Endodermal cell (in vitro differentiated cells): ENCODE results near the gene CASP8. TPM values are rescaled to one million over a fixed set of nuclear protein-coding genes. Genes with fewer than 3 reads are reported as not detected.
"Not testable (repeated sequence)": the region's sequence is repeated elsewhere in the genome, so short reads cannot be mapped to it uniquely, and the experiment has no call there.

Experiments
- DNase-seq: peaks from one replicate; pipeline ENCODE4 v3.0.0-alpha.2; 2017
- H3K27ac ChIP-seq: 2 replicates; pipeline ENCODE4 v1.5.1; 2013; ENCODE audit warnings: mild to moderate bottlenecking, low read depth, low read length, moderate library complexity
- H3K27me3 ChIP-seq: 2 replicates; pipeline ENCODE4 v1.6.1; 2013; ENCODE audit warnings: mild to moderate bottlenecking, low read length, moderate library complexity; ENCODE audit not compliant: insufficient read depth, control insufficient read depth, poor library complexity, severe bottlenecking
- H3K36me3 ChIP-seq: 2 replicates; pipeline ENCODE4 v1.7.0; 2013; ENCODE audit warnings: mild to moderate bottlenecking, low read length, moderate library complexity; ENCODE audit not compliant: control insufficient read depth, insufficient read depth
- H3K4me1 ChIP-seq: one replicate; pipeline ENCODE4 v1.7.0; 2013; ENCODE audit warnings: low read length; ENCODE audit not compliant: control insufficient read depth, insufficient read depth
- H3K4me3 ChIP-seq: 2 replicates; pipeline ENCODE4 v1.5.1; 2013; ENCODE audit warnings: mild to moderate bottlenecking, low read length, moderate library complexity
- H3K9ac ChIP-seq: 2 replicates; pipeline ENCODE4 v1.6.1; 2013; ENCODE audit warnings: mild to moderate bottlenecking, low read length, moderate library complexity; ENCODE audit not compliant: poor library complexity, severe bottlenecking; ENCODE audit errors: extremely low read depth
- H3K9me3 ChIP-seq: 2 replicates; pipeline ENCODE4 v1.6.1; 2013; ENCODE audit warnings: mild to moderate bottlenecking, low read length, moderate library complexity; ENCODE audit not compliant: control insufficient read depth
- H3K27ac Mint-ChIP-seq: 2 replicates; pipeline ENCODE4 v1.8.0; 2020; ENCODE audit warnings: mixed read lengths
- H3K27me3 Mint-ChIP-seq: 2 replicates; pipeline ENCODE4 v1.8.0; 2021; ENCODE audit warnings: mild to moderate bottlenecking, mixed read lengths; ENCODE audit not compliant: insufficient read depth
- H3K36me3 Mint-ChIP-seq: 2 replicates; pipeline ENCODE4 v1.8.0; 2020; ENCODE audit warnings: low read depth, mixed read lengths
- H3K4me1 Mint-ChIP-seq: 2 replicates; pipeline ENCODE4 v1.8.0; 2020; ENCODE audit warnings: mixed read lengths
- H3K4me3 Mint-ChIP-seq: 2 replicates; pipeline ENCODE4 v1.8.0; 2020; ENCODE audit warnings: mild to moderate bottlenecking, moderate library complexity, mixed read lengths
- H3K9me3 Mint-ChIP-seq: 2 replicates; pipeline ENCODE4 v1.8.0; 2020; ENCODE audit warnings: mild to moderate bottlenecking, mixed read lengths
- WGBS, 2 experiments: methylation state at CpG; one replicate each; pipeline versions ENCODE4 v1.1.5 to v1.1.7; 2013; ENCODE audit warnings: missing lambda C conversion rate in 2 of 2, mixed read lengths in 1 of 2; ENCODE audit not compliant: insufficient coverage in 1 of 2, insufficient read length in 1 of 2; 5-methylcytosine and 5-hydroxymethylcytosine counted together
- total RNA-seq, 2 donors: library from RNA; stranded (reverse); fragmentation: NEBNext Ultra II Directional in 1 of 2; extraction: Animal tissue kit (Norgen Biotek cat#: 25700) in 1 of 2; gene quantifications; 2 replicates in 1 of 2; 3 replicates in 1 of 2; pipeline ENCODE4 v1.2.1, GENCODE V29; 2021
- TF ChIP-seq, protein P1 (sequence below): fragments of 200-600 bp; sonication (generic); conservative IDR thresholded peaks from 2 replicates; pipeline ENCODE4 v1.5.0; 2021; ENCODE audit warnings: antibody characterized with exemption, mild to moderate bottlenecking

Gene CASP8
- total RNA-seq, 2 donors from 2014 or later = 5.4 to 9.0 TPM

DNA sequence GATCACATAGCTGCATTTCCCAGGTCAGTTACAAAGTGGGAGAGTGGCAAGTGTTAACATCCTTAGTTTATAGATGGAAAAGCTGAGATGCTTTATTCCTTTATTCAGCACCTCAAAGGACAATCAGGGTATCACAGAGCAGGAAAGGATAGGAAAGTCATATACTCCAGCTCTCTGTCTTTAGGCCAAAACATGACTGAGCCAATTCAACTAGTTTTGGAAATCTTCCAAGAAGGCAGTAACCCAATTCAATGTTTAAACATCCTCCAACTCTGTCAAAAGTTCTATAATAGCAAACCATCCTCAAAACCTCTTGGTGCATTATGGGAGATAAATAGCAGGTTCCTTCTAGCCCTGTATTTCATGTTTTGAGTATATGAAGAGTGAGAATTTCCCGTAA, 25.2 kb downstream of the CASP8 start:
- no peaks in the 10 kb centered on the region for H3K4me1 Mint-ChIP-seq
- H3K36me3 Mint-ChIP-seq = peaks cover 25% of the 10 kb centered on the region
- Histone ChIP-seq H3K36me3 (no peaks in the 10 kb centered on the region), H3K9me3 (peaks cover 4% of the 10 kb centered on the region), H3K4me3 (no peak overlapping the region), H3K27ac (no peak overlapping the region), H3K27me3 (no peaks in the 10 kb centered on the region), H3K4me1 (no peaks in the 10 kb centered on the region), H3K9ac (no peak overlapping the region)
- peaks cover 4% of the 10 kb centered on the region for H3K27me3 Mint-ChIP-seq
- no peak for DNase-seq
- WGBS, 2 experiments = 94 to 100% methylated on average over 1 of the region's 1 CpG
- peaks cover 11% of the 10 kb centered on the region for H3K9me3 Mint-ChIP-seq
- H3K4me3 Mint-ChIP-seq = no peak overlapping the region
- TF ChIP-seq, protein P1, sequence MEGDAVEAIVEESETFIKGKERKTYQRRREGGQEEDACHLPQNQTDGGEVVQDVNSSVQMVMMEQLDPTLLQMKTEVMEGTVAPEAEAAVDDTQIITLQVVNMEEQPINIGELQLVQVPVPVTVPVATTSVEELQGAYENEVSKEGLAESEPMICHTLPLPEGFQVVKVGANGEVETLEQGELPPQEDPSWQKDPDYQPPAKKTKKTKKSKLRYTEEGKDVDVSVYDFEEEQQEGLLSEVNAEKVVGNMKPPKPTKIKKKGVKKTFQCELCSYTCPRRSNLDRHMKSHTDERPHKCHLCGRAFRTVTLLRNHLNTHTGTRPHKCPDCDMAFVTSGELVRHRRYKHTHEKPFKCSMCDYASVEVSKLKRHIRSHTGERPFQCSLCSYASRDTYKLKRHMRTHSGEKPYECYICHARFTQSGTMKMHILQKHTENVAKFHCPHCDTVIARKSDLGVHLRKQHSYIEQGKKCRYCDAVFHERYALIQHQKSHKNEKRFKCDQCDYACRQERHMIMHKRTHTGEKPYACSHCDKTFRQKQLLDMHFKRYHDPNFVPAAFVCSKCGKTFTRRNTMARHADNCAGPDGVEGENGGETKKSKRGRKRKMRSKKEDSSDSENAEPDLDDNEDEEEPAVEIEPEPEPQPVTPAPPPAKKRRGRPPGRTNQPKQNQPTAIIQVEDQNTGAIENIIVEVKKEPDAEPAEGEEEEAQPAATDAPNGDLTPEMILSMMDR = no peak
- H3K27ac Mint-ChIP-seq = no peak overlapping the region

DNA sequence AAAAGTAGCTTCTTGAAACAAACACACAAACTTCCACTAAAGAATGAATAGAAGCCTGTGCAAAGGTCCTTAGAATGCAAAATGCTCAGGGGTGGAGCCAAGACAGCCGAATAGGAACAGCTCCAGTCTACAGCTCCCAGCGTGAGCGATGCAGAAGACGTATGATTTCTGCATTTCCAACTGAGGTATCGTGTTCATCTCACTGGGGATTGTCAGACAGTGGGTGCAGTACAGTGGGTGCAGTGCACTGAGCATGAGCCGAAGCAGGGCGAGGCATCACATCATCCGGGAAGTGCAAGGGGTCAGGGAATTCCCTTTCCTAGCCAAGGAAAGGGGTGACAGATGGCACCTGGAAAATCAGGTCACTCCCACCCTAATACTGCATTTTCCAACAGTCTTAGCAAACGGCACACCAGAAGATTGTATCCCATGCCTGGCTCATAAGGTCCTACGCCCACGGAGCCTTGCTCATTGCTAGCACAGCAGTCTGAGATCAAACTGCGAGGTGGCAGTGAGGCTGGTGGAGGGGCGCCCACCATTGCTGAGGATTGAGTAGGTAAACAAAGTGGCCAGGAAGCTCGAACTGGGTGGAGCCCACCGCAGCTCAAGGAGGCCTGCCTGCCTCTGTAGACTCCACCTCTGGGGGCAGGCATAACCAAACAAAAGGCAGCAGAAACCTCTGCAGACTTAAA, 30.3 kb downstream of the CASP8 start:
- not testable (repeated sequence) for H3K4me3 Mint-ChIP-seq, H3K27ac Mint-ChIP-seq, H3K4me1 Mint-ChIP-seq

DNA sequence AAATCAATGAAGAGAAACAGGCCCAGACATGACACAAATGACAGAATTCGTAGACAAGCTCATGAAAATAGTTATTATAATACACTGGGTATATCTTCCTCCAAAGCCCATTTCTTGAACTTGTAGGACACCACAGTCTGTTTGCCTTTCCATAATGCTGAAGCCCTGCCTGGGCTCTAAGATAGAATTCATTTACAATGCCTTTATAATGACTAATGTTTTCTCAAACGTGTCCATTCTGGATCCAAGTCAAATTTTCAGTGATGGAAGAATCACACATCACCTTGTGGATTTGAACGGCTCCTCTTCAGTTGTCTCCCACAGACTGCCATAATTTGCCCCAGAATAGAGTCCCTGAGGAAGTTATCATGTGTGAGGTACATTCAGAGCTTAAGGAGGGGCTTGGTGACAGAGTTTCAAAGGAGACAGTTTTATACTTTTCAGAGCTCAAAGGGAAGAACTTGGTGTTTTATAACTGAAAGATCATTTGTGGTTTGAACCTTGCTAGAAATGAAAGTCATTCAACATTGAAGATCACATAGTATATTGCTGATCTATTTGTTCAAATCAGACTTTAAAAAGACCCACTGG, 38.2 kb downstream of the CASP8 start:
- WGBS, 2 experiments = 92 to 93% methylated on average over 2 to 3 of the region's 3 CpGs

More for the DNA sequence above, 30.3 kb downstream of the CASP8 start:
- H3K9me3 ChIP-seq, H3K36me3 ChIP-seq, H3K9ac ChIP-seq, H3K27me3 ChIP-seq, H3K4me3 ChIP-seq, DNase-seq, H3K27ac ChIP-seq, H3K4me1 ChIP-seq: not testable (repeated sequence)
- H3K27me3 Mint-ChIP-seq = peaks cover 13% of the 10 kb centered on the region
- WGBS, 2 experiments = 90% methylated on average over 7 to 15 of the region's 15 CpGs
- peaks cover 19% of the 10 kb centered on the region for H3K36me3 Mint-ChIP-seq
- H3K9me3 Mint-ChIP-seq = peaks cover 43% of the 10 kb centered on the region

DNA sequence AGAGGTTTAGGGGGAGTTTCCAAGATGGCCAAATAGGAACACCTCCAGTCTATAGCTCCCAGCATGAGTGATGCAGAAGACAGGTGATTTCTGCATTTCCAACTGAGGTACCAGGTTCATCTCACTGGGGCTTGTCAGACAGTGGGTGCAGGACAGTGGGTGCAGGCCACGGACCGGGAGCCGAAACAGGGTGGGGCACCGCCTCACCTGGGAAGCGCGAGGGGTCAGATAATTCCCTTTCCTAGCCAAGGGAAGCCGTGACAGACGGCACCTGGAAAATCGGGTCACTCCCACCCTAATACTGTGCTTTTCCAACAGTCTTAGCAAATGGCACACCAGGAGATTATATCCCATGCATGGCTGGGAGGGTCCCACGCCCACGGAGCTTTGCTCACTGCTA, 39.6 kb downstream of the CASP8 start:
- H3K36me3 ChIP-seq, H3K27ac Mint-ChIP-seq, H3K4me3 Mint-ChIP-seq, H3K27ac ChIP-seq, H3K4me1 Mint-ChIP-seq, DNase-seq, H3K27me3 Mint-ChIP-seq, H3K9ac ChIP-seq, H3K4me3 ChIP-seq, H3K9me3 ChIP-seq, H3K27me3 ChIP-seq, H3K36me3 Mint-ChIP-seq, H3K4me1 ChIP-seq: not testable (repeated sequence)
- peaks cover 41% of the 10 kb centered on the region for H3K9me3 Mint-ChIP-seq
- 94% methylated on average over 5 to 11 of the region's 11 CpGs for WGBS, 2 experiments

More for the DNA sequence above, 38.2 kb downstream of the CASP8 start:
- H3K9me3 Mint-ChIP-seq = peaks cover 34% of the 10 kb centered on the region
- no peak for DNase-seq
- peaks cover 9% of the 10 kb centered on the region for H3K9me3 ChIP-seq
- H3K4me3 ChIP-seq = no peak overlapping the region
- H3K4me3 Mint-ChIP-seq = no peak overlapping the region
- H3K27me3 Mint-ChIP-seq = peaks cover 8% of the 10 kb centered on the region
- no peak overlapping the region for H3K27ac ChIP-seq
- H3K9ac ChIP-seq = no peak overlapping the region
- H3K4me1 ChIP-seq = no peaks in the 10 kb centered on the region
- H3K36me3 Mint-ChIP-seq = peaks cover 3% of the 10 kb centered on the region
- H3K4me1 Mint-ChIP-seq = no peaks in the 10 kb centered on the region
- TF ChIP-seq, protein P1 = no peak
- no peak overlapping the region for H3K27ac Mint-ChIP-seq
- H3K27me3 ChIP-seq = no peaks in the 10 kb centered on the region
- H3K36me3 ChIP-seq = no peaks in the 10 kb centered on the region
